GM18520 (cell line): Measurements from ENCODE around the gene GRID2.

ENCODE experiments used
- ATAC-seq: cut with Tn5 transposase; IDR thresholded peaks from one replicate; pipeline ENCODE4 v1.9.1; 2021; ENCODE audit not compliant: unreplicated experiment

Gene GRID2

GRCh38 chr4:93179044-93179443 is 875.3 kb downstream of the GRID2 start:
- ATAC-seq, result no peak

GRCh38 chr4:93182722-93183121 is 879.0 kb downstream of the GRID2 start:
- ATAC-seq, result no peak

- ATAC-seq, result no peak
Measured at GRCh38 chr4:93183576-93183975, 879.8 kb downstream of the GRID2 start.

DNA sequence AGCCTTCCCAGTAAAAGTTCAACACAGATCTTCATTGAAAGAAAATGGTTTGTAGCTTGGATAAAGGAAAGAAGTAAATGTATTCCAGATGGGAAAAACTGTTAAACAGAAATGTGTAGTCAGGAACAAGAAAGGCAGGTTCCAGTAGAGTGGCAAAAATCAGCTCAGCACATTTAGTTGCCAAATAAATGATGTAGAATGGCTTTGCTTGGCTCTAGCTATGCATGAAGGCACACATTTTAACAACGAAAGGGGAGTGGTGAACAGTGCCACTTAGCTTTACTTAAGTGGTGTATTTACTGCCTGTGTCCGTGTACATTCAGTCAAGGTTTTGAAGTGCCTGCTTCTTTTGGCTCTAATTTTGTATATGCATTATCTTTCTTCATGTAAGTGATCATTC is 880.3 kb downstream of the GRID2 start:
- ATAC-seq, result no peak

DNA sequence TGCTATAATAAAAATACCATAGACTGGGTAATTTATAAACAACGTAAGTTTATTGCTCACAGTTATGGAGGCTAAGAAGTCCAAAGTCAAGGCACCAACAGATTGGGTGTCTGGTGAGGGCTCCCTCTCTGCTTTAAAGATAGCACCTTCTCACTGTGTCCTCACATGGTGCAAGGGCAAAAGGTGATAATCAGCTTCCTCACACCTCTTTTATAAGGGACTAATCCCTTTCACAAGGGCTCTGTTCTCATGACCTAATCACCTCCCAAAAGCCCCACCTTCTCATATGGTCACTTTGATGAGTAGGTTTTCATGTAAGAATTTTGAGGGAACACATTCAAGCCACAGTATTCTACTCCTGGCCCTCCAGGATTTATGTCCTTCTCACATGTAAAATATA is 883.1 kb downstream of the GRID2 start:
- ATAC-seq, result no peak

DNA sequence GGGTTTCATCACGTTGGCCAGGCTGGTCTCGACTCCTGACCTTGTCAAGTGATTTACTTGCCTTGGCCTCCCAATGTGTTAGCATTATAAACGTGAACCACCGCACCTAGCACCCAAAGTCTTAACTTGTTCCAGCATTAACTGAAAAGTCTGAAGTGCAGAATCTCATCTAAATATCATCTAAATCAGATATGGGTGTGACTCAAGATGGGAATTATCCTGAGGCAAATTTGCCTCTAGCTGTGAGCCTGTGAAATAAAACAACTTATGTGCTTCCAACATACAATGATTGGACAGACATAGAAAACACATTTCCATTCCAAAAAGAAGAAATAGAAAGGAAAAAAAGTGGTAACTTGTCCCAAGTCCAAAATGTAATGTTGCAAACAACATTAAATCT is 883.7 kb downstream of the GRID2 start:
- no peak for ATAC-seq

DNA sequence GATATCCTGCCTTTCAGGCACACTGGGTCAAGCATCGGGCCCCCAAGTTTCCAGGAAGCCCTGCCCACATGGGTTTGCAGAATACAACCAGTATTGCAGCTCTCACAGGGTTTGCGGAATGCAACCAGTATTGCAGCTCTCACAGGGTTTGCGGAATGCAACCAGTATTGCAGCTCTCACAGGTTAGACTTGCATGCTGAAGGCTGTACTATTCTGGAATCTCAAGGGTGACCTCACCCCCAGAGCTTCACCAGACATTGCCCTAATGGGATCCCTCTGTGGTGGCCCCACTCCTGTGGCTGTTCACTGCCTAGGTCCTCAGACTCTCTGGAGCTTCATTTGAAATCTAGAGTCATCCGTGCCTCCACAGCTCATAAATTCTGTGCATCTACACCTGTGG is 884.1 kb downstream of the GRID2 start:
- ATAC-seq, result no peak

DNA sequence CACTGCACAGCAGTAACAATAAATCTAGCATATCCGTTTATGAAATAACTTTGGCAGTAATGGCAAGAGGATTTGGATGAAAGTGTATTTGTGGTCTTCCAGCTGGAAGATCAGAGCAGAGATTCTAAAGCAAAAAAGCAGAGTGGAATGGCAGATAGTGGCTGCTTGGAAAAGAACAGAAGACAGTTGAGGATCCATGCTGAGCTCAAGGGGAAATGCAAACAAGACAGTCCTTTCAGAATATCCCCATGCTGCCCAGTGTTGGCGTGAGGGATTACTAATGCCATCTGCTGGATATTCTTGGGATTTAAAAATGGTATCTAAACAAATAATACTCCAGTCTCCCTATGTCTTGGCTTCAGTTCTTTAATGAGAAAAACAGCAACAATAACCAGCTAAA is 895.7 kb downstream of the GRID2 start:
- no peak for ATAC-seq

GRCh38 chr4:93201471-93202096 is 897.8 kb downstream of the GRID2 start:
- ATAC-seq, result no peak

DNA sequence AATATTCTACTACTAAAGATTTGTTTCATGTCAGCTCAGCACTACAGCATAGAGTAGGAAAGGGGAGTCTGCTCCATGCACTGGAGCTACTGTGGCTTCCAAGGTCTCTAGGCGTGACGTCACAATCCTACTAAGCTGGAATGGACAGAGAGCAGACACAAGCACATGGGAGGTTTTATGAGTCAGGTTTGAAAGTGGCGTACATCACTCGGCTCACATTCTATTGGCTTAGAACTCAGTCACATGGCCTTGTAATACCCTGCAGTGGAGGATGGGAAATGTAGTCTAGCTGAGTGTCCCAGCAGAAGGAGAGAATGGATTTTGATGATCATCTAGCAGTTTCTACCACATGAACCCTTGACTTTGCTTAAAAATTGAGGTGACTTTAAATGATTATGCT is 899.9 kb downstream of the GRID2 start:
- ATAC-seq, result no peak

GRCh38 chr4:93212250-93212649 is 908.5 kb downstream of the GRID2 start:
- no peak for ATAC-seq

GRCh38 chr4:93216646-93217045 is 912.9 kb downstream of the GRID2 start:
- no peak for ATAC-seq

DNA sequence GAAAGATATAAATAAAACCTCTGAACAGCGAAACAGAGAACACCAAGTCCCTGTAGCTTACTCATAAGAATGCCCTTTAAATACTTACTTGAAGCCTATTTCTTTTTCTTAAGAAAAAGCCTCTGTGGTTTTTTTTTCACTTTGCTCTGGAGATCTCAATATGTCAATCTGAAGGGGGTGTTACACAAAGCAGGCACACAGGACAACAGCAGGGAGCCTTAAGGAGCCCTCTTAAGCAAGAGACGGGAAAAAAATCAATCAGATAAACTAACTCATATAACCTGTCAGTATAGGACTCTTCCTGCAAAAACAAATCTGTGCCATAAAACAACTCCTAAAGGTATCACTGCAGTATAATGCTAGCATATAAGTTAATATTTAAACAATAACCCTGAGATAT is 913.7 kb downstream of the GRID2 start:
- no peak for ATAC-seq

DNA sequence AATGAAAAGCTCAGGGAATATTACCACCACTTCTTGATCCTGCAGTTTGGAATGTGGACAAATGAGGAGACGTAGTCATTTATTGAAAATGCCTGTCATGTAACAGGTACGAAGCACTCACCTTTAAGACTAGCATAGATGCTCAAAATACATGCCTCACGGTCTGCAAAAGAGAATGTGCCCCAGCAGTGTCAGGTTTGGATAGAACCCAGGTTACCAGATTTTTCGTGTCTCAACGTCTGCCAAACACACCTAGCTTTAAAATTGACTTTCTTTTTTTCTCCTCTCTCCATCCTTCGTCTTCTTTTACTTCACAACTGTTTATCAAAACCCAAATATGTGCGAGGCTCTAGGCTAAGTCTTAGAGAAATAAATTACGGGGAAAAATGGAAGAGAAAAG is 918.0 kb downstream of the GRID2 start:
- ATAC-seq, result no peak

DNA sequence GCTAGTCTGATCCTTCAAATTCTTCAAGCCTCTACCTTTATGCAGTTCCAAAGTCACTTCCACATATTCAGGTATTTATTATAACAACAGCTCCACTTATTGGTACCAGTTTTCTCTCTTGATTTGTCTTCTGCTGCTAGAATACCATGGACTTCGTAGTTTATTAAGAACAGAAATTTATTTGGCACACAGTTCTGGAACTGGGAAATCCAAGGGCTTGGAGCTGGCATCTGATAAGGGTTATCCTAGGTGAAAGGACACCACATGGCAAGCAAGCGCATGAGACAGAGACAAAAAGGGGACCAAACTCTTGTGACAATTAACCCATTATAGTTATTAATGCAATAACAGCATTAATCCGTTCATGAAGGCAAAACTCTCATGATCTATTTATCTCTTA is 924.3 kb downstream of the GRID2 start:
- no peak for ATAC-seq

- ATAC-seq, result no peak
Measured at GRCh38 chr4:93232883-93233282, 929.1 kb downstream of the GRID2 start.

DNA sequence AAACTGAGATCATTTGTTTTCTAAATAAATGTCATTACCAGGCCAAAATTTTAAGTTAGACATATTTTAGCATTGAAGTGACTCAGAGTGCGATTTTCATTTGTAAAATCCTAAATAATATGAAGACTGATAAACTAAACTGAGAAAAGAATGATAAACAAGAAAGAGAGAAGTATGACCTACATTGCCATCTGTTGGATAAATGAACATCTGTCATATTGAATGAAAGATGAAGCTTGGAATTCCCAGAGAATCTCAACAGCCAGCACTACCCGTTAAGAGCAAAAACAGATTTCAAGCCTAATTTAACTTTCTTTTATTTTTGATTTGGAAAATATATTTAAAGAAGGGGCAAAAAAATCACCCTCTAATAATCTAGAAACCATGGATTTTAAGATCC is 933.8 kb downstream of the GRID2 start:
- ATAC-seq, result no peak

DNA sequence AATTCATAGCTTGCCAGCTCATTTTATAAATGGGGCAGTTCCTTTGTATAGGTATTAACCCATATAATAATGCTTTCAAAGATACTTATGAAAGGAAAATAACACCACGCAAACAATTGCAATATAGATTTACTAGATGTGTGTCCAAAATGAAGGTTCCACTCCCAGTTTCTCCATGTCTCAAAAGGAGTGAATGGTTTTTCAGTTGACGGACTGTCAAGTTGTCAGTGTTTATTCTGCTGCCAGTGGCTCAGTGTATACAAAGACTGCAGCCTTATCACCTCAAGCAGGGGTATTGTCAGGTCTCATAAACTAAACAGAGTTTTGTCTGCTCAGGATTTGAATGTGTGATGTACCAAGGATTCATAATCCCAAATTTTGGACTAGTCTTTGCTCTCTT is 939.5 kb downstream of the GRID2 start:
- no peak for ATAC-seq

- no peak for ATAC-seq
Measured at GRCh38 chr4:93261207-93261606, 957.4 kb downstream of the GRID2 start.

GRCh38 chr4:93263166-93263565 is 959.4 kb downstream of the GRID2 start:
- no peak for ATAC-seq

- no peak for ATAC-seq
Measured at GRCh38 chr4:93267747-93268146, 964.0 kb downstream of the GRID2 start.

DNA sequence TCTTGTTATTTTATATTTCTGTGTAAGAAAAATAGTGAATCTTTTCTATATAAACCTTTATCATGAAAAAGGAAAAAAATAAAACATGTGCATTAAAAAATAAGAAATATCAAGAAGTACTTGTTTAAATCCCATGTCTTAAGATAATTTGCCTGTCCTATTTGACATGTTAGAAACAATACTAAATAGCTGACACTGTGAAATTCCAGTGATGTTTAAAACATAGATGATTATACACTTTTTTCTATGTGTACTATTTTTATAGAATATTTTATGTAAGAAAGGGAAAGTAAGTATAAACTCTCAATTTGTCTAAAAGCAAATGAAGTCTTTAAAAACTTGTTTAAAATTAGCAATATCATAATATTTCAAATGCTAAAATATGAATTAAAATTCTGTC is 981.6 kb downstream of the GRID2 start:
- no peak for ATAC-seq

DNA sequence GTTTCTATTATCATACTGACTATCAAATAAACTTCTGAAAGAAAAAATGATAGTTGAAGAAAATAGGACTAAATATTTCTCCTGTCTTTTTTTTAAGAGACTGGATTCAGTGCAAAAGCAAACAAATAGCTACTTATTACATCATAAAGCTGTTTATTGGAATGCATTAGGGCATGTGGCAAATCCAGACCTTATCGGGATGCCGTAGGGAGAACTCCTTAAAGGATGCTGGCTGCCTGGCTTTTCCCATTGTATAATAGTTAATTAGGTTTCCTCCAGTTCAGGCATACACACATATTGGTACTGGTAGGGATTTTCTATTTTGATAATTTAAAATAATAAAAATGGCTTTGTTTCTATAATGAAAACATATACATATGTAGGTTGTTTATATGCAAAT is 985.5 kb downstream of the GRID2 start:
- ATAC-seq, result no peak

DNA sequence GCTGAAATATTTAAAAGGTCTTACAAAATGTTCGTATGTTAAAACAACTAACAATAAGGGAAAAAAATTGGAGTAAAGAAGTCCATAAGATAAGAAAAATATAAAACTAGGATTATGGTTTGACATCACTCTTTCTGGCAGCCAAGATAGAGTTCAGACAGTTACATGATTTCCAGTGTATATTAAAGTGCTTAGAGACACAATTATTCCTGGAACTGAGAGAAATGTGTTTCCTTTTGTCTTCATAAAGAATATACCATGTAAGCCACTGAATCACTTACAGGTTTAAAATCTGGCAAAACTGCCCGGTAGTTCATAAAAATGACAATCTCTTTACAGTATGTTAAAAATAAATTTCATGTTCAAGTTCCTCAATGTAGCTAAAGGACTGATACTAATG is 986.1 kb downstream of the GRID2 start:
- ATAC-seq, result no peak
